SK-N-SH treated with all-trans-retinoic acid at 6 μM for 48 hours (cell line): ENCODE results near the gene SMTN.

Experiments
- ARNTL ChIP-seq: fragments of 450-650 bp; formaldehyde crosslinking; IDR thresholded peaks from 2 replicates; pipeline ENCODE4 v1.5.0; 2020; ENCODE audit warnings: low read depth, mild to moderate bottlenecking, moderate library complexity, borderline replicate concordance
- RARB ChIP-seq: fragments of 250-450 bp; sonication (Bioruptor Pico); IDR thresholded peaks from 2 replicates; pipeline ENCODE4 v1.8.0; 2021; ENCODE audit warnings: mild to moderate bottlenecking, moderate library complexity
- TCF4 ChIP-seq: fragments of 250-450 bp; sonication (Bioruptor Pico); IDR thresholded peaks from 2 replicates; pipeline ENCODE4 v1.8.0; 2021; ENCODE audit warnings: mild to moderate bottlenecking, moderate library complexity, borderline replicate concordance
- ZC3H10 ChIP-seq: fragments of 250-450 bp; sonication (Bioruptor Pico); IDR thresholded peaks from 2 replicates; pipeline ENCODE4 v1.5.1; 2021; ENCODE audit warnings: mild to moderate bottlenecking, moderate library complexity
- ZFP3 ChIP-seq: fragments of 250-450 bp; sonication (Bioruptor Pico); IDR thresholded peaks from 2 replicates; pipeline ENCODE4 v1.5.0; 2020; ENCODE audit warnings: mild to moderate bottlenecking, moderate library complexity
- ZFP30 ChIP-seq: fragments of 450-650 bp; formaldehyde crosslinking; IDR thresholded peaks from 2 replicates; pipeline ENCODE4 v1.5.0; 2022; ENCODE audit warnings: mild to moderate bottlenecking, moderate library complexity
- ZNF8 ChIP-seq: fragments of 450-650 bp; formaldehyde crosslinking; IDR thresholded peaks from 2 replicates; pipeline ENCODE4 v1.5.0; 2020; ENCODE audit warnings: mild to moderate bottlenecking, moderate library complexity
- TF ChIP-seq, protein P1 (sequence below): fragments of 250-450 bp; sonication (Bioruptor Pico); IDR thresholded peaks from 2 replicates; pipeline ENCODE4 v1.8.0; 2020; ENCODE audit warnings: mild to moderate bottlenecking, moderate library complexity, borderline replicate concordance
- TF ChIP-seq, protein P2 (sequence below): fragments of 250-450 bp; sonication (Bioruptor Pico); IDR thresholded peaks from 2 replicates; pipeline ENCODE4 v1.5.1; 2021; ENCODE audit warnings: mild to moderate bottlenecking, moderate library complexity

DNA sequence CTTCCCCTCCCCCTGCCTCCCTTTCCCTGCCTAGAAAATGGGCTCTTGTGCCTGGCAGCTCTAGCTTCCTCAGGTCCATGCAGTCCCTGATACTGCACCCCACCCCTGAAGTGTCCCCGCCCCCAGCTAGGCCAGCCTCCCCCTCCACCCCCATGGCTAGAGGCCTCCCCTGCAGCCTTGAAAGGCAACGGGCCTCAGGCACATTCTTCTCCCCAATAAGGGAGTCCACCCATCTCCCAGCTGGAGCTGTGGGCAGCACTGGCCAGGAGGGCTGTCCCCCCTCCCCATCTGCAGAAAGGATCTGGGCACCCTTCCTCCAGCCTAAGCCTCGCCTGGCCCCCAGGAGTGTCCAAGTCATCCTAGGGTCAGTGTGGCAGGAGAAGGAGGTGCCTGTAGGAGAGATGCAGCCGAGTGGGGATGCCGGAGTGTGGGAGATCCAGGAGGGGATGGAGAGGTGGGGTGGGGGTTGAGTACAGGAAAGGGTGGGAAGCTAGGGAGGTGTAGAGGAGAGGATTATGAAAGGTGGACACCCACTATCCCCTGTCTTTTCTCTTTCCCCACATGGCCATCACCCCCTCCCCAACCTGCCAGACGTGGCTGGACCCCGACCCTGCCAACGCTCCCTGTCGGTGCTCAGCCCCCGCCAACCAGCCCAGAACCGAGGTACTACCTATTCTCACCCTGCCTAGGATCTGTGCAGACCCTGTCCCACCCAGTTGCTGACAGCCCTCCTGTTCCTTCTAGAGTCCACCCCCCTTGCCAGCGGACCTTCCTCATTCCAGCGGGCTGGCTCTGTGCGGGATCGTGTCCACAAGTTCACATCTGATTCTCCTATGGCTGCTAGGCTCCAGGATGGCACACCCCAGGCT, 9.3 kb downstream of the SMTN start:
- TF ChIP-seq TCF4 (CRISPR knock-in tag) (no peak), ZNF8 (CRISPR knock-in tag) (no peak), ZFP30 (CRISPR knock-in tag) (no peak), ARNTL (CRISPR knock-in tag) (no peak), RARB (CRISPR knock-in tag) (no peak), ZC3H10 (CRISPR knock-in tag) (no peak), ZFP3 (CRISPR knock-in tag) (no peak)
- TF ChIP-seq, protein P1, sequence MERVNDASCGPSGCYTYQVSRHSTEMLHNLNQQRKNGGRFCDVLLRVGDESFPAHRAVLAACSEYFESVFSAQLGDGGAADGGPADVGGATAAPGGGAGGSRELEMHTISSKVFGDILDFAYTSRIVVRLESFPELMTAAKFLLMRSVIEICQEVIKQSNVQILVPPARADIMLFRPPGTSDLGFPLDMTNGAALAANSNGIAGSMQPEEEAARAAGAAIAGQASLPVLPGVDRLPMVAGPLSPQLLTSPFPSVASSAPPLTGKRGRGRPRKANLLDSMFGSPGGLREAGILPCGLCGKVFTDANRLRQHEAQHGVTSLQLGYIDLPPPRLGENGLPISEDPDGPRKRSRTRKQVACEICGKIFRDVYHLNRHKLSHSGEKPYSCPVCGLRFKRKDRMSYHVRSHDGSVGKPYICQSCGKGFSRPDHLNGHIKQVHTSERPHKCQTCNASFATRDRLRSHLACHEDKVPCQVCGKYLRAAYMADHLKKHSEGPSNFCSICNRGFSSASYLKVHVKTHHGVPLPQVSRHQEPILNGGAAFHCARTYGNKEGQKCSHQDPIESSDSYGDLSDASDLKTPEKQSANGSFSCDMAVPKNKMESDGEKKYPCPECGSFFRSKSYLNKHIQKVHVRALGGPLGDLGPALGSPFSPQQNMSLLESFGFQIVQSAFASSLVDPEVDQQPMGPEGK: no peak
- TF ChIP-seq, protein P2, sequence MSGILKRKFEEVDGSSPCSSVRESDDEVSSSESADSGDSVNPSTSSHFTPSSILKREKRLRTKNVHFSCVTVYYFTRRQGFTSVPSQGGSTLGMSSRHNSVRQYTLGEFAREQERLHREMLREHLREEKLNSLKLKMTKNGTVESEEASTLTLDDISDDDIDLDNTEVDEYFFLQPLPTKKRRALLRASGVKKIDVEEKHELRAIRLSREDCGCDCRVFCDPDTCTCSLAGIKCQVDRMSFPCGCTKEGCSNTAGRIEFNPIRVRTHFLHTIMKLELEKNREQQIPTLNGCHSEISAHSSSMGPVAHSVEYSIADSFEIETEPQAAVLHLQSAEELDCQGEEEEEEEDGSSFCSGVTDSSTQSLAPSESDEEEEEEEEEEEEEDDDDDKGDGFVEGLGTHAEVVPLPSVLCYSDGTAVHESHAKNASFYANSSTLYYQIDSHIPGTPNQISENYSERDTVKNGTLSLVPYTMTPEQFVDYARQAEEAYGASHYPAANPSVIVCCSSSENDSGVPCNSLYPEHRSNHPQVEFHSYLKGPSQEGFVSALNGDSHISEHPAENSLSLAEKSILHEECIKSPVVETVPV (CRISPR knock-in tag): no peak
